Measurements from ENCODE around the gene AGFG2. TPM values are rescaled to one million over a fixed set of nuclear protein-coding genes. Genes with fewer than 3 reads are reported as not detected.

Gene AGFG2
- total and polyA plus RNA-seq, 2 of the 13 experiments (the other 11 are each of a cell fraction or from before 2014, with no cell fraction given) = 125 to 132 TPM

GRCh38 chr7:100544386-100544785 lies 5.4 kb downstream of the AGFG2 start (continued):
- TF ChIP-seq ARID3A (IDR thresholded peaks at IDR 0.05; ENCODE audit: low read depth, low read length) = no peak
- no peak for TF ChIP-seq ZNF678 (CRISPR knock-in tag; IDR thresholded peaks at IDR 0.05)
- no peak for TF ChIP-seq ZNF556 (CRISPR knock-in tag; IDR thresholded peaks at IDR 0.05; ENCODE audit: borderline replicate concordance)
- TF ChIP-seq AGO2 (optimal IDR thresholded peaks at IDR 0.05; ENCODE audit: low read depth, low read length) = no peak
- no peak for TF ChIP-seq SRSF9 (IDR thresholded peaks at IDR 0.05; ENCODE audit: borderline replicate concordance, insufficient read depth, low read depth, low read length, poor library complexity, severe bottlenecking)
- no peak for TF ChIP-seq ZNF260 (CRISPR knock-in tag; IDR thresholded peaks at IDR 0.05; ENCODE audit: borderline replicate concordance, low read depth)
- TF ChIP-seq ZHX2 (IDR thresholded peaks at IDR 0.05; ENCODE audit: low read depth) = no peak
- TF ChIP-seq ZHX2 (CRISPR knock-in tag; IDR thresholded peaks at IDR 0.05; ENCODE audit: borderline replicate concordance) = no peak
- no peak for TF ChIP-seq ZNF660 (CRISPR knock-in tag; IDR thresholded peaks at IDR 0.05; ENCODE audit: borderline replicate concordance, low read depth)
- no peak for TF ChIP-seq RNF2 (conservative IDR thresholded peaks at IDR 0.05; ENCODE audit: low read depth)
- TF ChIP-seq ZNF567 (CRISPR knock-in tag; IDR thresholded peaks at IDR 0.05; ENCODE audit: borderline replicate concordance) = no peak
- no peak for TF ChIP-seq ZXDC (CRISPR knock-in tag; IDR thresholded peaks at IDR 0.05)
- no peak for TF ChIP-seq ZNF776 (CRISPR knock-in tag; IDR thresholded peaks at IDR 0.05)
- TF ChIP-seq ZNF367 (CRISPR knock-in tag; IDR thresholded peaks at IDR 0.05; ENCODE audit: borderline replicate concordance) = no peak
- no peak for TF ChIP-seq SP2 (CRISPR knock-in tag; IDR thresholded peaks at IDR 0.05)
- no peak for TF ChIP-seq ZBTB14 (CRISPR knock-in tag; IDR thresholded peaks at IDR 0.05)
- TF ChIP-seq ZNF317 (CRISPR knock-in tag; IDR thresholded peaks at IDR 0.05) = no peak
- no peak for TF ChIP-seq HNRNPUL1 (IDR thresholded peaks at IDR 0.05; ENCODE audit: low read depth, low read length)
